B cell (primary cell): ENCODE results near the gene SH3GL3.

Experiments
- EZH2 ChIP-seq: IDR thresholded peaks from 2 replicates; pipeline ENCODE4 v1.6.1; 2012; ENCODE audit warnings: borderline replicate concordance, low read depth, mild to moderate bottlenecking, moderate library complexity, low read length; ENCODE audit not compliant: insufficient read depth, poor library complexity, severe bottlenecking
- TF ChIP-seq, protein P1 (sequence below): fragments of 200-600 bp; IDR thresholded peaks from one replicate; pipeline ENCODE4 v1.8.0; 2022; ENCODE audit warnings: antibody characterized with exemption, mild to moderate bottlenecking

- TF ChIP-seq, protein P1, sequence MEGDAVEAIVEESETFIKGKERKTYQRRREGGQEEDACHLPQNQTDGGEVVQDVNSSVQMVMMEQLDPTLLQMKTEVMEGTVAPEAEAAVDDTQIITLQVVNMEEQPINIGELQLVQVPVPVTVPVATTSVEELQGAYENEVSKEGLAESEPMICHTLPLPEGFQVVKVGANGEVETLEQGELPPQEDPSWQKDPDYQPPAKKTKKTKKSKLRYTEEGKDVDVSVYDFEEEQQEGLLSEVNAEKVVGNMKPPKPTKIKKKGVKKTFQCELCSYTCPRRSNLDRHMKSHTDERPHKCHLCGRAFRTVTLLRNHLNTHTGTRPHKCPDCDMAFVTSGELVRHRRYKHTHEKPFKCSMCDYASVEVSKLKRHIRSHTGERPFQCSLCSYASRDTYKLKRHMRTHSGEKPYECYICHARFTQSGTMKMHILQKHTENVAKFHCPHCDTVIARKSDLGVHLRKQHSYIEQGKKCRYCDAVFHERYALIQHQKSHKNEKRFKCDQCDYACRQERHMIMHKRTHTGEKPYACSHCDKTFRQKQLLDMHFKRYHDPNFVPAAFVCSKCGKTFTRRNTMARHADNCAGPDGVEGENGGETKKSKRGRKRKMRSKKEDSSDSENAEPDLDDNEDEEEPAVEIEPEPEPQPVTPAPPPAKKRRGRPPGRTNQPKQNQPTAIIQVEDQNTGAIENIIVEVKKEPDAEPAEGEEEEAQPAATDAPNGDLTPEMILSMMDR = no peak
- TF ChIP-seq EZH2 = no peak
Observed at GRCh38 chr15:83491486-83491885, 44.3 kb downstream of the SH3GL3 start.
